ENCODE measurements around the gene UBE2H. TPM values are rescaled to one million over a fixed set of nuclear protein-coding genes. Genes with fewer than 3 reads are reported as not detected.

Gene UBE2H
- total and polyA plus RNA-seq, 2 experiments from 2014 or later = 73.4 to 98.9 TPM

GRCh38 chr7:129832701-129833227, 120.0 kb downstream of the UBE2H start:
- no peaks in the 10 kb centered on the region for H3K9me3 ChIP-seq (ENCODE audit: low read depth)
- no peaks in the 10 kb centered on the region for H3K36me3 ChIP-seq (replicated peaks; ENCODE audit: insufficient read depth, low read depth)
- no peaks in the 10 kb centered on the region for H3K27me3 ChIP-seq
- H3K27ac ChIP-seq = no peak overlapping the region
- no peak overlapping the region for H3K4me2 ChIP-seq
- no peak for DNase-seq (ENCODE audit: low spot score)
- peaks cover 18% of the 10 kb centered on the region for H3K4me1 ChIP-seq (ENCODE audit: insufficient read depth)
- H2AFZ ChIP-seq = no peak overlapping the region
- 97% methylated on average over 3 of the region's 3 CpGs for WGBS (ENCODE audit: low lambda C conversion rate, missing lambda C conversion rate)
- TF ChIP-seq EZH2phosphoT487 (IDR thresholded peaks at IDR 0.05; ENCODE audit: low read depth, severe bottlenecking, unreplicated experiment) = no peak
- no peak for TF ChIP-seq EZH2 (IDR thresholded peaks at IDR 0.05; ENCODE audit: borderline replicate concordance)
- TF ChIP-seq, protein P1, sequence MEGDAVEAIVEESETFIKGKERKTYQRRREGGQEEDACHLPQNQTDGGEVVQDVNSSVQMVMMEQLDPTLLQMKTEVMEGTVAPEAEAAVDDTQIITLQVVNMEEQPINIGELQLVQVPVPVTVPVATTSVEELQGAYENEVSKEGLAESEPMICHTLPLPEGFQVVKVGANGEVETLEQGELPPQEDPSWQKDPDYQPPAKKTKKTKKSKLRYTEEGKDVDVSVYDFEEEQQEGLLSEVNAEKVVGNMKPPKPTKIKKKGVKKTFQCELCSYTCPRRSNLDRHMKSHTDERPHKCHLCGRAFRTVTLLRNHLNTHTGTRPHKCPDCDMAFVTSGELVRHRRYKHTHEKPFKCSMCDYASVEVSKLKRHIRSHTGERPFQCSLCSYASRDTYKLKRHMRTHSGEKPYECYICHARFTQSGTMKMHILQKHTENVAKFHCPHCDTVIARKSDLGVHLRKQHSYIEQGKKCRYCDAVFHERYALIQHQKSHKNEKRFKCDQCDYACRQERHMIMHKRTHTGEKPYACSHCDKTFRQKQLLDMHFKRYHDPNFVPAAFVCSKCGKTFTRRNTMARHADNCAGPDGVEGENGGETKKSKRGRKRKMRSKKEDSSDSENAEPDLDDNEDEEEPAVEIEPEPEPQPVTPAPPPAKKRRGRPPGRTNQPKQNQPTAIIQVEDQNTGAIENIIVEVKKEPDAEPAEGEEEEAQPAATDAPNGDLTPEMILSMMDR (IDR thresholded peaks at IDR 0.05; ENCODE audit: poor library complexity) = no peak
- H3K79me2 ChIP-seq = no peaks in the 10 kb centered on the region
- H3K4me3 ChIP-seq = no peak overlapping the region
- H4K20me1 ChIP-seq (ENCODE audit: insufficient read depth, poor library complexity, severe bottlenecking) = no peaks in the 10 kb centered on the region
- no peaks in the 10 kb centered on the region for H3K9me2 ChIP-seq (replicated peaks; ENCODE audit: insufficient read depth)

DNA sequence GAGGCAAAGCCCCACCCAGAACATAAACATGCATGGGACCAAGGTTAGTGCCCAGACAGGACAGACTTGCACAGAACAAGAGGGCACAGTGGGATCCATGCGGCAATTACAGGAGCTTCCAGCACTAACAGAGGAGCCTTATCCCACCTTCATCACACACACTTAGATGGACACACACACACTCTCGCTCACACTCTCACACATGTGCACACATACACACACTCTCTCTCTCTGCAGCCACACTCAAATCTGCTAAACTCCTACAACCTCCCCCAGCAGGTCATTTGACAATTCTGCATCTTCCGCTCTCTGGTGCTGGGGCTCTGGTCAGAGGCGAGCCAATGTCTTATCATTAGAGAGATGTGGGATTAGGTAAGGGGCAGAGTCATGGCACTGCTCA, 120.5 kb downstream of the UBE2H start:
- Histone ChIP-seq H2AFZ (no peak overlapping the region), H3K27me3 (no peaks in the 10 kb centered on the region), H3K4me1 (ENCODE audit: insufficient read depth) (peaks cover 18% of the 10 kb centered on the region), H3K4me3 (no peak overlapping the region), H3K36me3 (replicated peaks; ENCODE audit: insufficient read depth, low read depth) (no peaks in the 10 kb centered on the region), H3K9me2 (replicated peaks; ENCODE audit: insufficient read depth) (no peaks in the 10 kb centered on the region), H4K20me1 (ENCODE audit: insufficient read depth, poor library complexity, severe bottlenecking) (no peaks in the 10 kb centered on the region), H3K27ac (peak overlapping the region; percentile 75), H3K4me2 (no peak overlapping the region), H3K79me2 (no peaks in the 10 kb centered on the region), H3K9me3 (ENCODE audit: low read depth) (no peaks in the 10 kb centered on the region)
- WGBS (ENCODE audit: low lambda C conversion rate, missing lambda C conversion rate) = 95% methylated on average over 4 of the region's 4 CpGs
- no peak for DNase-seq (ENCODE audit: low spot score)
- TF ChIP-seq EZH2 (IDR thresholded peaks at IDR 0.05; ENCODE audit: borderline replicate concordance) = no peak
- TF ChIP-seq, protein P1 (IDR thresholded peaks at IDR 0.05; ENCODE audit: poor library complexity) = no peak
- no peak for TF ChIP-seq EZH2phosphoT487 (IDR thresholded peaks at IDR 0.05; ENCODE audit: low read depth, severe bottlenecking, unreplicated experiment)

- no peaks in the 10 kb centered on the region for H3K36me3 ChIP-seq (replicated peaks; ENCODE audit: insufficient read depth, low read depth)
- H3K79me2 ChIP-seq = no peaks in the 10 kb centered on the region
- WGBS (ENCODE audit: low lambda C conversion rate, missing lambda C conversion rate) = 78% methylated on average over 5 of the region's 5 CpGs
- H3K4me3 ChIP-seq = no peak overlapping the region
- H2AFZ ChIP-seq = no peak overlapping the region
- peaks cover 18% of the 10 kb centered on the region for H3K4me1 ChIP-seq (ENCODE audit: insufficient read depth)
- no peaks in the 10 kb centered on the region for H3K27me3 ChIP-seq
- no peaks in the 10 kb centered on the region for H3K9me3 ChIP-seq (ENCODE audit: low read depth)
- H3K27ac ChIP-seq = peak overlapping the region; percentile 75
- no peaks in the 10 kb centered on the region for H4K20me1 ChIP-seq (ENCODE audit: insufficient read depth, poor library complexity, severe bottlenecking)
- H3K9me2 ChIP-seq (replicated peaks; ENCODE audit: insufficient read depth) = no peaks in the 10 kb centered on the region
- TF ChIP-seq EZH2 (IDR thresholded peaks at IDR 0.05; ENCODE audit: borderline replicate concordance) = no peak
- DNase-seq (ENCODE audit: low spot score) = peak; percentile 64
- no peak overlapping the region for H3K4me2 ChIP-seq
These were observed 121.2 kb downstream of the UBE2H start for GRCh38 chr7:129831424-129832058.

- Histone ChIP-seq H3K9me2 (replicated peaks; ENCODE audit: insufficient read depth) (no peaks in the 10 kb centered on the region), H2AFZ (no peak overlapping the region), H3K4me1 (ENCODE audit: insufficient read depth) (peaks cover 23% of the 10 kb centered on the region), H3K27ac (peak overlapping the region; percentile 75), H3K79me2 (no peaks in the 10 kb centered on the region), H4K20me1 (ENCODE audit: insufficient read depth, poor library complexity, severe bottlenecking) (no peaks in the 10 kb centered on the region), H3K27me3 (no peaks in the 10 kb centered on the region), H3K9me3 (ENCODE audit: low read depth) (no peaks in the 10 kb centered on the region), H3K36me3 (replicated peaks; ENCODE audit: insufficient read depth, low read depth) (no peaks in the 10 kb centered on the region), H3K4me2 (peak overlapping the region; percentile 67), H3K4me3 (no peak overlapping the region)
- no peak for DNase-seq (ENCODE audit: low spot score)
- TF ChIP-seq EZH2phosphoT487 (IDR thresholded peaks at IDR 0.05; ENCODE audit: low read depth, severe bottlenecking, unreplicated experiment) = no peak
- TF ChIP-seq EZH2 (IDR thresholded peaks at IDR 0.05; ENCODE audit: borderline replicate concordance) = no peak
- TF ChIP-seq, protein P1 (IDR thresholded peaks at IDR 0.05; ENCODE audit: poor library complexity) = no peak
- WGBS (ENCODE audit: low lambda C conversion rate, missing lambda C conversion rate) = 93% methylated on average over 8 of the region's 8 CpGs
These were observed 121.8 kb downstream of the UBE2H start for GRCh38 chr7:129830949-129831348.
